Limb (tissue), 2 donors: ENCODE measurements around the gene OPN5.

Experiments used
- DNase-seq, 2 donors: peaks; one replicate each; pipeline ENCODE4 v3.0.0-alpha.2; 2016; ENCODE audit errors: extremely low spot score in 2 of 2

OPN5 gene

DNA sequence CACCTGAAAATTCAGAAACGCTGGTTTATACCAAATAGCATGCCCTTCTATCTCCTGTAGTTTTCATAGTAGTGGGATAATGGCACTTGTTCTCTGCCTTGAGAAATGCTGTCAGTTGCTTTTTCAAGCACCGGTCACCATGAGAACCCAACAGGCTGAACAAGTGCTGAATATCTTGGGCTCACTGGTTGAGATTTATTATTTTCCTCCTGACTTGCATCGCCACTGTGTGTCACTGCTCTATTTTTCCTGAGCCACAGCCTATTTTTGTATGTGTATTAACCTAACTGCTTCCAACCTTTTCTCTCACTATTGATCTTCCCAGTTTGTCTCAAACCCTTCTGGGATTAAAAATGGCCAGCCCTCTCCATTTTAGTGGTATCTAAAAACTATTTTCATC, 71.9 kb downstream of the OPN5 start:
- no peak for DNase-seq

DNA sequence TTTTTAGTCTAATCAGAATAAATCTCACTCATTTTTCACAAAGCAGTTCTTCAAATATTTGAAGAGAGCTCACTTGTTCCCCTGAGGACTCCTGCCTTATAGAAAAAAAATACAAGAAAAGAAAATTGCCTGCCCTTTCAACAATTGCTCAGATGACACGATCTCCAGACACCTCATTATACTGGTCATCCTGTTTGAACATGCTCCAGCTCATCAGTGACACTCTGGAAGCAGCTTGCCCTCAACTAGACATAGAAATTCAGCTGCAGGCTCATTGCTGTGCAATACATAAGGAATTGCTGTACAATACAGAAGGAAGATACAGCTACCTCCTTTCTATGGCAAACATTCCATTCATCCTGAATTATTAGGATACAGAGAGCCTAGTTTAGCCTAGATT, 73.1 kb downstream of the OPN5 start:
- no peak for DNase-seq

- no peak for DNase-seq
Measured at GRCh38 chr6:47859175-47859574, 77.3 kb downstream of the OPN5 start.

DNA sequence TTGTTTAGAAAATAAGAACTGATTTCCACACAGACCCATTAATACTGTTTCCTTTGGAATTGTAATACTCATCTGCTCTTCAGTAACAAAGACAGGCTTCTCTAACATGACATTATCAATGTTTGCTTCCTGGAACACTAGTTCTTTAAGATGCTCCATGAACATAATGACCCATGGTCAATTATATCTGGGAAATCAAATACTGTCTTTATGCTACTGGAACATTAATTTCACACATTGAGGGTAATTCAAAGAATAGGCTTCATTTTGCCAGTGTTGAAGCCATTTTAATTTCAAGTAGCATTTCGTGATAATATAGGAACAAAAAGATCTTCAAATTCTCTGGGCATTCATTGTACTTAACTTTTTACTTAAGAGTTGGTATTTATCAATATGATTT, 80.9 kb downstream of the OPN5 start:
- DNase-seq, result no peak

- no peak for DNase-seq
Measured at GRCh38 chr6:47865206-47865605, 83.4 kb downstream of the OPN5 start.

- DNase-seq, result no peak
Measured at GRCh38 chr6:47875593-47875992, 93.8 kb downstream of the OPN5 start.
